Parietal lobe (tissue), 1 donor: ENCODE results near the gene PDCD2L. TPM values are rescaled to one million over a fixed set of nuclear protein-coding genes. Genes with fewer than 3 reads are reported as not detected.

Experiments
- total RNA-seq: library from RNA; depleted of rRNA; stranded (reverse); fragments of >200 nt; gene quantifications from one replicate; pipeline ENCODE4 v1.2.3, GENCODE V29; 2014

The PDCD2L gene
- 17.2 TPM for total RNA-seq

GRCh38 chr19:34404109-34404909, at the start of gene PDCD2L:
PDCD2L (plus strand) TSS chr19:34404399; CDS start chr19:34404431, 32 bp downstream.

GRCh38 chr19:34364830-34365462, 39.3 kb upstream of the PDCD2L start, which contains the start of gene GPI:
GPI (plus strand) TSS chr19:34365196; CDS start chr19:34365267, 71 bp downstream.

Other genes with a start within 250 kb of the PDCD2L start
- gene LSM14A, start 231.9 kb upstream of the PDCD2L start, total RNA-seq = 119 TPM
- gene GARRE1, start 149.8 kb upstream of the PDCD2L start, total RNA-seq = 25.0 TPM
- 150 TPM for gene GPI, start 39.2 kb upstream of the PDCD2L start, total RNA-seq
- gene UBA2, start 24.0 kb downstream of the PDCD2L start, total RNA-seq = 157 TPM
- gene WTIP, start 77.4 kb downstream of the PDCD2L start, total RNA-seq = 16.6 TPM